Measurements from ENCODE around the gene CEP162. TPM values are rescaled to one million over a fixed set of nuclear protein-coding genes. Genes with fewer than 3 reads are reported as not detected.
"Not testable (repeated sequence)": the region's sequence is repeated elsewhere in the genome, so short reads cannot be mapped to it uniquely, and the experiment has no call there.

CEP162 gene
- total and polyA plus RNA-seq, 2 donors (not counting 1 experiment from before 2014, with no cell fraction given): 1.8 to 13.4 TPM

GRCh38 chr6:84224251-84224650, 3.2 kb downstream of the CEP162 start:
- DNase-seq (no peak), ATAC-seq (ENCODE audit: low read depth) (no peak)
- H3K9me3 ChIP-seq (ENCODE audit: control extremely low read depth in 1 of 3, control insufficient read depth in 2 of 3, insufficient read depth in 1 of 3, low read length in 2 of 3): no peaks in the 10 kb centered on the region
- H3K79me2 ChIP-seq (ENCODE audit: control insufficient read depth, insufficient read depth, low read length): peaks cover 9% of the 10 kb centered on the region
- H2AFZ ChIP-seq (ENCODE audit: insufficient read depth, low read depth, low read length, poor library complexity, severe bottlenecking): no peak overlapping the region
- Mint-ChIP-seq H3K4me1 (peaks cover 22% of the 10 kb centered on the region), H3K9me3 (ENCODE audit: insufficient read depth) (no peaks in the 10 kb centered on the region), H3K27me3 (no peaks in the 10 kb centered on the region), H3K4me3 (no peak overlapping the region), H3K27ac (no peak overlapping the region)
- peaks cover 10 to 11% of the 10 kb centered on the region in 2 donors for H3K4me1 ChIP-seq (ENCODE audit: control insufficient read depth in 2 of 2, insufficient read depth in 2 of 2, low read length in 2 of 2)
- H3K27me3 ChIP-seq (replicated peaks in 1 of 4; ENCODE audit: control extremely low read depth in 1 of 4, control insufficient read depth in 3 of 4, insufficient read depth in 4 of 4, low read length in 3 of 4): no peaks in the 10 kb centered on the region
- H3K4me2 ChIP-seq (replicated peaks; ENCODE audit: low read depth, low read length, poor library complexity, severe bottlenecking): no peak overlapping the region
- H3K36me3 ChIP-seq (replicated peaks in 1 of 2; ENCODE audit: control extremely low read depth in 1 of 2, control insufficient read depth in 1 of 2, extremely low read depth in 1 of 2, insufficient read depth in 2 of 2, low read length in 1 of 2): no peaks in the 10 kb centered on the region
- intact Hi-C loops (cut with micrococcal nuclease): no loop called here
- H3K27ac ChIP-seq (ENCODE audit: low read length in 2 of 2): no peak overlapping the region
- no peaks in the 10 kb centered on the region for H4K20me1 ChIP-seq (ENCODE audit: control insufficient read depth, insufficient read depth, low read length, poor library complexity, severe bottlenecking)
- no peak overlapping the region for H3K9ac ChIP-seq (ENCODE audit: low read length)
- POLR2A ChIA-PET: no interaction called here
- TF ChIP-seq CTCF (IDR thresholded peaks at IDR 0.05) (no peak), EZH2 (IDR thresholded peaks at IDR 0.05; ENCODE audit: borderline replicate concordance, insufficient read depth, low read depth, low read length, poor library complexity, severe bottlenecking) (no peak)
- CTCF ChIA-PET: interaction anchor here (1.0 to 1.8 kb wide), 4 partner anchors 9 to 1158 kb away, joined by 3 to 4 read pairs (median 3); no protein-coding TSS in a partner anchor
- H3K4me3 ChIP-seq (ENCODE audit: control extremely low read depth in 1 of 5, extremely low read depth in 1 of 5, insufficient read depth in 1 of 5, low read depth in 2 of 5, low read length in 4 of 5): no peak overlapping the region

GRCh38 chr6:84223608-84224007, 3.8 kb downstream of the CEP162 start:
- CTCF ChIA-PET: interaction anchor here (1.0 to 1.8 kb wide), 3 partner anchors 8 to 609 kb away, joined by 3 to 4 read pairs (median 3); no protein-coding TSS in a partner anchor

More at GRCh38 chr6:84223608-84224007, 3.8 kb downstream of the CEP162 start:
- H3K4me1 Mint-ChIP-seq: peaks cover 21% of the 10 kb centered on the region
- H3K27me3 Mint-ChIP-seq; H3K27ac ChIP-seq (ENCODE audit: low read length in 2 of 2); H2AFZ ChIP-seq (ENCODE audit: insufficient read depth, low read depth, low read length, poor library complexity, severe bottlenecking); H3K4me3 Mint-ChIP-seq; DNase-seq; H3K9ac ChIP-seq (ENCODE audit: low read length); H4K20me1 ChIP-seq (ENCODE audit: control insufficient read depth, insufficient read depth, low read length, poor library complexity, severe bottlenecking); H3K9me3 Mint-ChIP-seq (ENCODE audit: insufficient read depth); ATAC-seq (ENCODE audit: low read depth); H3K9me3 ChIP-seq (ENCODE audit: control extremely low read depth in 1 of 3, control insufficient read depth in 2 of 3, insufficient read depth in 1 of 3, low read length in 2 of 3); H3K36me3 ChIP-seq (replicated peaks in 1 of 2; ENCODE audit: control extremely low read depth in 1 of 2, control insufficient read depth in 1 of 2, extremely low read depth in 1 of 2, insufficient read depth in 2 of 2, low read length in 1 of 2); H3K79me2 ChIP-seq (ENCODE audit: control insufficient read depth, insufficient read depth, low read length); H3K4me2 ChIP-seq (replicated peaks; ENCODE audit: low read depth, low read length, poor library complexity, severe bottlenecking); POLR2A ChIA-PET; H3K27me3 ChIP-seq (replicated peaks in 1 of 4; ENCODE audit: control extremely low read depth in 1 of 4, control insufficient read depth in 3 of 4, insufficient read depth in 4 of 4, low read length in 3 of 4); H3K27ac Mint-ChIP-seq; intact Hi-C loops (cut with micrococcal nuclease); H3K4me3 ChIP-seq (ENCODE audit: control extremely low read depth in 1 of 5, extremely low read depth in 1 of 5, insufficient read depth in 1 of 5, low read depth in 2 of 5, low read length in 4 of 5): not testable (repeated sequence)
- WGBS (ENCODE audit: insufficient coverage): 93% methylated on average over 3 of the region's 5 CpGs
- peaks cover 10 to 11% of the 10 kb centered on the region in 2 donors for H3K4me1 ChIP-seq (ENCODE audit: control insufficient read depth in 2 of 2, insufficient read depth in 2 of 2, low read length in 2 of 2)
